Subcutaneous abdominal adipose tissue (tissue), 5 donors: ENCODE measurements around the gene FAM199X.
"Not testable (repeated sequence)": the region's sequence is repeated elsewhere in the genome, so short reads cannot be mapped to it uniquely, and the experiment has no call there.

Experiments used
- H3K27ac ChIP-seq: one replicate; pipeline ENCODE4 v1.7.0; 2013; ENCODE audit warnings: low read depth, mild to moderate bottlenecking, inconsistent platforms, low read length, moderate library complexity
- H3K27me3 ChIP-seq, 5 donors: one replicate each; pipeline ENCODE4 v1.7.0; 2013; ENCODE audit warnings: low read length in 5 of 5, inconsistent platforms in 1 of 5; ENCODE audit not compliant: control insufficient read depth in 5 of 5, insufficient read depth in 4 of 5
- H3K36me3 ChIP-seq, 5 donors: one replicate each; pipeline ENCODE4 v1.7.0; 2013; ENCODE audit warnings: low read length in 5 of 5; ENCODE audit not compliant: control insufficient read depth in 5 of 5, insufficient read depth in 5 of 5
- H3K4me1 ChIP-seq, 5 donors: one replicate each; pipeline ENCODE4 v1.7.0; 2013; ENCODE audit warnings: low read length in 5 of 5, mild to moderate bottlenecking in 3 of 5, moderate library complexity in 1 of 5; ENCODE audit not compliant: control insufficient read depth in 5 of 5, insufficient read depth in 5 of 5
- H3K4me3 ChIP-seq, 5 donors: one replicate each; pipeline ENCODE4 v1.7.0; 2013; ENCODE audit warnings: low read length in 5 of 5, low read depth in 1 of 5
- H3K9ac ChIP-seq, 5 donors: one replicate each; pipeline ENCODE4 v1.7.0; 2013; ENCODE audit warnings: low read length in 5 of 5, mild to moderate bottlenecking in 4 of 5, moderate library complexity in 3 of 5
- H3K9me3 ChIP-seq, 5 donors: one replicate each; pipeline ENCODE4 v1.7.0; 2013; ENCODE audit warnings: low read length in 5 of 5; ENCODE audit not compliant: control insufficient read depth in 5 of 5
- donor health status: healthy.
- donor health status: healthy.
- donor health status: healthy.
- donor health status: healthy.
- donor health status: healthy.

Gene FAM199X

DNA sequence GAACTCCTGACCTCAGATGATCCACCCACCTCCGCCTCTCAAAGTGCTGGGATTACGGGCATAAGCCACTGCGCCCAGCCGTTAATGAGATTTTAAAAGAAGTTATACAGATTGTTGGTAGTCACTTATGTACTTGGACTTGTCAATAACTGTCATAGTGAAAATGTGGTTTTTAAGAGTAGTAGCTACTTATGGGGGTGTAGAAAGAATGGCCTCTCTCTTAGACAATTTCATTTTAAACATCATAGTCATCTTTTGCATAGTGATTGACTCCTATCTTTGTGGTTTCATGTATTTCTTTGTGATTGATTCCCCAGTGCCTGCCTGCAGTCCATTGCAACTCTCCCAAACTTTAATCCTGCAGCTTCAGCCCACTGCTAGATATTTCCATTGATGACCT, 17.4 kb downstream of the FAM199X start:
- H3K27me3 ChIP-seq: peaks cover 0 to 2% (median 0%) of the 10 kb centered on the region in 5 donors
- H3K27ac ChIP-seq: no peak overlapping the region
- no peak overlapping the region for H3K4me3 ChIP-seq
- H3K4me1 ChIP-seq: no peaks in the 10 kb centered on the region
- H3K36me3 ChIP-seq: peaks cover 8 to 26% (median 14%) of the 10 kb centered on the region in 5 donors
- peaks cover 0 to 4% (median 3%) of the 10 kb centered on the region in 5 donors for H3K9me3 ChIP-seq
- no peak overlapping the region for H3K9ac ChIP-seq

DNA sequence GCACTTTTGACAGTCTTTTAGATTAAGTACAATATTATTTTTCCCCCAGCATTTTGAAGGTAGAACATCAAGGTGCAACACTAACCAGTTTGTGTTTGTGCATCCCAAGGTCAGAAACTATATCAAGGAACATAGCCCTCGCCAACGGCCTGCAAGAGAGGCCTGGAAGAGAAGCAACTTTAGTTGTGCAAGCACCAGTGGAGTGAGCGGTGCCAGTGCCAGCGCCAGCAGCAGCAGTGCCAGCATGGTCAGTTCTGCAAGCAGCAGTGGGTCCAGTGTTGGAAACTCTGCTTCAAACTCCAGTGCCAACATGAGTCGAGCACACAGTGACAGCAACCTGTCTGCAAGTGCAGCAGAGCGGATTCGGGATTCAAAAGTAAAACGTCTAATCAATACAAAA, 21.7 kb downstream of the FAM199X start:
- Histone ChIP-seq H3K9me3 (no peaks in the 10 kb centered on the region), H3K27ac (no peak overlapping the region), H3K4me1 (no peaks in the 10 kb centered on the region), H3K9ac (no peak overlapping the region), H3K36me3 (peaks cover 25 to 43% (median 36%) of the 10 kb centered on the region in 5 donors), H3K27me3 (peaks cover 0 to 2% (median 0%) of the 10 kb centered on the region in 5 donors), H3K4me3 (no peak overlapping the region)

DNA sequence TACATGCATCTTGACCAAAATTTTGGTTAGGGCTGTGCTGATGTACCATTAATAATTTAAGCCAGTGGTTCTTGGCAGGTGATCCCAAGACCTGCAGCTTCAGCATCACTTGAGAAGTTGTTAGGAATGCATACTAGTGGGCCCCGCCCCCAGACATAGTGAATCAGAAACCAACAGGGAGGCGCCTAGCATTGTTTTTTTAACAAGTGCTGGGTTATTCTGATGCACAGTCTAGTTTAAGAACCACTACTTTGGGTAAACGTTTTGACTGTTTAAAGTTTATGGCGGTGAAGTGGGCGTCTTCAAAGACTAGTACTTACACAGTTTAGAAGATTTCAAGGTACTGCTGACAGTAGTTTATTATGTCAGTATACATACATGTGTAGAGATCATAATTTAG, 23.6 kb downstream of the FAM199X start:
- Histone ChIP-seq H3K27ac (no peak overlapping the region), H3K4me1 (no peaks in the 10 kb centered on the region), H3K9ac (no peak overlapping the region), H3K36me3 (peaks cover 25 to 43% (median 36%) of the 10 kb centered on the region in 5 donors), H3K4me3 (no peak overlapping the region), H3K27me3 (peaks cover 0 to 2% (median 0%) of the 10 kb centered on the region in 5 donors), H3K9me3 (no peaks in the 10 kb centered on the region)

DNA sequence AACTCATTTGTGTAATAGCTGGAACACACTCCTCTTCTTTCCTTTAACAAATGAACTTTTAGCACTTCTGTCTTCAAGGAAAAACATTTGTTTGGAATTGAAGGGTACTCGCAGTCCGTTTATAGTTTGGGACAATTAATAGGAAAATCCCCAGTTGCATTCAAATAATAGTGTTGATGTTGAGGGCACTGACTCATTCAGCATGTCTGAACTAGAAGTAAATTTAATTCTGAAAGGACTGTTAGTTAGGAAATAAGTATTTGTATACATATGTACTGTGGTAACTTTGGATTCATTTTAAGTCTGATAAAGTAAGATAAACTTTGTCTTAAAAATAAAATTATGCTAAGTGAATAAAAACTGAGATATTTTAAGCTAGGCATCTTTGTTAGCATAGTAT, 27.2 kb downstream of the FAM199X start:
- no peaks in the 10 kb centered on the region for H3K27me3 ChIP-seq

DNA sequence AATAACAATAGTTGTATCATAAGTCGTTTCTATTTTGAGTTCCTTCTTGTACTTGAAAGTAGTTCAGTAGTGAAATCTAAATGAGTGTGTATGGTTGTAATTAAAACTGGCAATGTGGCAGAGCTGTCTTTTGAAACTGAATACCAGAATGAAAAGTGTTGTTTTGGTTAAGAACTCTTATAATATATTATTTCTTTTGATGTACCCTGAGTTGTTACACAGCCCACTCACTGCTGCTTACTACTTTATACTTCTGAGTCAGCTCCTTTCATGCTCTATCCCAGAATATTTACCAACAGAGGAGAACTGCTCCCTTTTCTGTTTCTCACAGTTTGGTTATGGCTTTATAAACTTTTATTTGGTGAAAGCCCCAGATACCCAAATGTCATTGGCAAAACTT, 28.8 kb downstream of the FAM199X start:
- H3K4me1 ChIP-seq: no peaks in the 10 kb centered on the region
- H3K27ac ChIP-seq: no peak overlapping the region
- no peak overlapping the region for H3K9ac ChIP-seq
- peaks cover 12 to 16% (median 12%) of the 10 kb centered on the region in 5 donors for H3K36me3 ChIP-seq
- H3K4me3 ChIP-seq: no peak overlapping the region
- H3K9me3 ChIP-seq: no peaks in the 10 kb centered on the region
- no peaks in the 10 kb centered on the region for H3K27me3 ChIP-seq

More for the DNA sequence above, 27.2 kb downstream of the FAM199X start:
- Histone ChIP-seq H3K4me1 (no peaks in the 10 kb centered on the region), H3K9ac (no peak overlapping the region), H3K9me3 (no peaks in the 10 kb centered on the region), H3K27ac (no peak overlapping the region), H3K4me3 (no peak overlapping the region), H3K36me3 (peaks cover 19 to 24% (median 22%) of the 10 kb centered on the region in 5 donors)

DNA sequence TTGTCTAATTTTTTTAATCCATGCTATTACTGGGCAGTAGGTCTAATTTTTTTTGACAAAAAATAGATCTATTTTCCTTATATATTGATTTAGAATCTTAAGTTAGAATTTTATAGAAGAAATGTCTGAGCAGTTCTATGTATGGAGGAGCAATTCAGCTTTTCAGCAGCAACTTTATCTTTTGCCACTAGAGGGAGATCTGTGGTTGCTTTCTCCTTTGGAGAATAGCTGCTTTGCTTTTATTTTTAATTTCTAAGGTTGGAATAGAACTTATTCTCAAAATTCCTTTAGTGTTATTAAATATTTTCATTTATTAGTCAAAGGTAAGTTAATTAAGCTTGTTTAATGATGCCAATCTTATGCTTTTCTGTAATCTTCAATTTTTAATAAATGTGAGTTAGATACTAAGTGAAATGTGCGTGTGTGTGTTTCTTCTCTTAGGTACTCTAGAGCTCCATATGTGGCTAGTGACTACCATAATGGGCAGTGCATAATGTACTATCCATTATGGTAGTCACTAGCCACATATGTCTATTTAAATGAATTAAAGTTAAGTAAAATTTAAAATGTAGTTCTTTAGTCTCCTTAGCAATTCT, 29.3 kb downstream of the FAM199X start:
- Histone ChIP-seq H3K27me3 (peaks cover 0 to 2% (median 0%) of the 10 kb centered on the region in 5 donors), H3K4me1 (no peaks in the 10 kb centered on the region)

DNA sequence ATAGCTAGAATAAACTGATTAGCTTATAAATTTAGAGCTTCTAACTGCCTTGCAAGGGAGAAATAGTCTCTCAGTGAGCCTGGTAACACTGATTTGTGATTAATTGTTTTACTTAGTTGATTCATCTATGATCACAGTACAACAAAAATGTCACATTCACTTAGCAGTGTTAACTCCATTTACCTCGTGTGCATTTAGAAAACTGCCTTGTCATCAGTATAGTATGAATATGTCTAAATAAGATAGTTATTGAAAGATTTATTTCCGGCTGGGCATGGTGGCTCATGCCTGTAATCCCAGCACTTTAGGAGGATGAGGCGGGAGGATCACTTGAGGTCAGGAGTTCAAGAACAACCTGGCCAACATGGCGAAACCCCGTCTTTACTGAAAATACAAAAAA, 39.3 kb downstream of the FAM199X start:
- H3K27me3 ChIP-seq: peaks cover 0 to 10% (median under 1%) of the 10 kb centered on the region in 5 donors
- no peak overlapping the region for H3K27ac ChIP-seq
- H3K36me3 ChIP-seq: peaks cover 0 to 6% (median 1%) of the 10 kb centered on the region in 5 donors
- H3K4me1 ChIP-seq: no peaks in the 10 kb centered on the region
- H3K4me3 ChIP-seq: no peak overlapping the region
- H3K9me3 ChIP-seq: no peaks in the 10 kb centered on the region
- H3K9ac ChIP-seq: no peak overlapping the region

More for the DNA sequence above, 29.3 kb downstream of the FAM199X start:
- Histone ChIP-seq H3K9ac (no peak overlapping the region), H3K9me3 (no peaks in the 10 kb centered on the region), H3K36me3 (peaks cover 8 to 18% (median 14%) of the 10 kb centered on the region in 5 donors), H3K4me3 (no peak overlapping the region), H3K27ac (no peak overlapping the region)

DNA sequence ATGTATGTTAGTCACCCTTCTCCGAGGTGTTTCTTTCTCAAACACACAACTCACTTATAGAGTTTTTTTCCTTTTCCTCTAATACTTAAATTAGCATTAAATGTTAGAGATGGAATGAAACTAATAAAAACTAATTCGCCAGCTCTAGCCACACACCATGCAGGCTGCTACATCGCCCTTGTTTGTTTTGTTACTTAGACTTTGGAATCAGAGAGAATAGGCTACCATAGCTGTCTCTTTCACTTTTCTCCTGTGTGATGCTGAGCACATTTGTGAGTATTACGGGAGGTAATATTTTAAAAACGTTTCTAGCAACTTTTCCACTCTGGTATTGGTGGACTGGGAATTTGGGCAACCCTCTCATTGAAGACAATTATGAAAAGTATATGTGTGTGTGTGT, 44.9 kb downstream of the FAM199X start:
- Histone ChIP-seq H3K27ac (no peak overlapping the region), H3K4me3 (no peak overlapping the region), H3K9me3 (no peaks in the 10 kb centered on the region), H3K27me3 (peaks cover 0 to 10% (median 4%) of the 10 kb centered on the region in 5 donors), H3K4me1 (no peaks in the 10 kb centered on the region), H3K9ac (no peak overlapping the region), H3K36me3 (no peaks in the 10 kb centered on the region)

DNA sequence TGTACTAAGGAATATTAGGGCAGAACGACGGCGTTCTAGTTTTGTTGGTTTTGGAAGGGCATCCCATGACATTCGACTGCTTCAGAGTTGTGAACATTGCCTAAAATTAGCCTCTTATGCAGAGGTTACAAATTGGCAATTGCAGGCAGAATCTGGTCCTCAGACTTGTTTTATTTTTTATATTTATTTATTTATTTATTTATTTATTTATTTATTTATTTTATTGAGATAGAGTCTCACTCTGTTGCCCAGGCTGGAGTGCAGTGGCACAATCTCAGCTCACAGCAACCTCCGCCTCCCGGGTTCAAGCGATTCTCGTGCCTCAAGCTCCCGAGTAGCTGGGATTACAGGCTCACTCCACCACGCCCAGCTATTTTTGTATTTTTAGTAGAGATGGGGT, 63.8 kb downstream of the FAM199X start:
- peaks cover 0 to 11% (median 7%) of the 10 kb centered on the region in 5 donors for H3K27me3 ChIP-seq
- not testable (repeated sequence) for H3K36me3 ChIP-seq, H3K27ac ChIP-seq, H3K9me3 ChIP-seq, H3K4me1 ChIP-seq, H3K9ac ChIP-seq, H3K4me3 ChIP-seq
